AG10803 (cell line): Measurements from ENCODE around the gene CAMK1.

Experiments used
- DNase-seq: peaks from one replicate; pipeline ENCODE4 v3.0.0; 2010; ENCODE audit warnings: low read depth
- H3K4me3 ChIP-seq: 2 replicates; pipeline ENCODE4 v1.5.1; 2011; ENCODE audit warnings: mild to moderate bottlenecking, low read length, control low read depth
- TF ChIP-seq, protein P1 (sequence below): conservative IDR thresholded peaks from 2 replicates; pipeline ENCODE4 v1.5.1; 2011; ENCODE audit warnings: mild to moderate bottlenecking, low read length, control low read depth, inconsistent platforms

CAMK1 gene

GRCh38 chr3:9769426-9770275 lies at the start of gene CAMK1:
CAMK1 (minus strand) TSS chr3:9769947; CDS start chr3:9767749, 2,198 bp downstream.
- H3K4me3 ChIP-seq: peak within 1 kb of the TSS; percentile 79
- TF ChIP-seq, protein P1, sequence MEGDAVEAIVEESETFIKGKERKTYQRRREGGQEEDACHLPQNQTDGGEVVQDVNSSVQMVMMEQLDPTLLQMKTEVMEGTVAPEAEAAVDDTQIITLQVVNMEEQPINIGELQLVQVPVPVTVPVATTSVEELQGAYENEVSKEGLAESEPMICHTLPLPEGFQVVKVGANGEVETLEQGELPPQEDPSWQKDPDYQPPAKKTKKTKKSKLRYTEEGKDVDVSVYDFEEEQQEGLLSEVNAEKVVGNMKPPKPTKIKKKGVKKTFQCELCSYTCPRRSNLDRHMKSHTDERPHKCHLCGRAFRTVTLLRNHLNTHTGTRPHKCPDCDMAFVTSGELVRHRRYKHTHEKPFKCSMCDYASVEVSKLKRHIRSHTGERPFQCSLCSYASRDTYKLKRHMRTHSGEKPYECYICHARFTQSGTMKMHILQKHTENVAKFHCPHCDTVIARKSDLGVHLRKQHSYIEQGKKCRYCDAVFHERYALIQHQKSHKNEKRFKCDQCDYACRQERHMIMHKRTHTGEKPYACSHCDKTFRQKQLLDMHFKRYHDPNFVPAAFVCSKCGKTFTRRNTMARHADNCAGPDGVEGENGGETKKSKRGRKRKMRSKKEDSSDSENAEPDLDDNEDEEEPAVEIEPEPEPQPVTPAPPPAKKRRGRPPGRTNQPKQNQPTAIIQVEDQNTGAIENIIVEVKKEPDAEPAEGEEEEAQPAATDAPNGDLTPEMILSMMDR: no peak
- DNase-seq: peak; percentile 69

- no peak overlapping the region for H3K4me3 ChIP-seq
- TF ChIP-seq, protein P1: no peak
- DNase-seq: no peak
These were observed 49.1 kb upstream of the CAMK1 start for GRCh38 chr3:9818666-9819335.

DNA sequence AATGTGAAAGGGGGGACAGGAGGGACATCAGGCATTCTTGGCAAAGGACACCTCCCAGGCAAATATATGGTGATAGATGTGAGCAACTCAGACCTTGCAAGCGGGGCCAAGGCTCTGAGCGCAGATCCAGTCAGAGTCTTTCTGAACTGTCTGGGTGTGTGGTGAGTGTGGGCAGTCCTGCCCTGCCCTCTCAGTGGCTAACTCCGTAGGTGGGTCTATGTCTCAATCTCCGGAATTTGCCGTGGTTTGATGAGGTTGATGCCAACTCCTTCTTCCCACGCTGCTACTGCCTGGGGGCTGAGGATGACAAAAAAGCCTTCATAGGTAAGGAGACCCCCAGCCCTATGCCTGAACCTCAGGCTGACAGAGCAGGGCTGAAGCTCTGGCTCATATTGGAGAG lies 47.7 kb upstream of the CAMK1 start:
- DNase-seq: no peak
- TF ChIP-seq, protein P1: no peak
- no peak overlapping the region for H3K4me3 ChIP-seq

GRCh38 chr3:9815986-9816385 lies 46.2 kb upstream of the CAMK1 start:
- DNase-seq: no peak
- TF ChIP-seq, protein P1: no peak
- H3K4me3 ChIP-seq: no peak overlapping the region

DNA sequence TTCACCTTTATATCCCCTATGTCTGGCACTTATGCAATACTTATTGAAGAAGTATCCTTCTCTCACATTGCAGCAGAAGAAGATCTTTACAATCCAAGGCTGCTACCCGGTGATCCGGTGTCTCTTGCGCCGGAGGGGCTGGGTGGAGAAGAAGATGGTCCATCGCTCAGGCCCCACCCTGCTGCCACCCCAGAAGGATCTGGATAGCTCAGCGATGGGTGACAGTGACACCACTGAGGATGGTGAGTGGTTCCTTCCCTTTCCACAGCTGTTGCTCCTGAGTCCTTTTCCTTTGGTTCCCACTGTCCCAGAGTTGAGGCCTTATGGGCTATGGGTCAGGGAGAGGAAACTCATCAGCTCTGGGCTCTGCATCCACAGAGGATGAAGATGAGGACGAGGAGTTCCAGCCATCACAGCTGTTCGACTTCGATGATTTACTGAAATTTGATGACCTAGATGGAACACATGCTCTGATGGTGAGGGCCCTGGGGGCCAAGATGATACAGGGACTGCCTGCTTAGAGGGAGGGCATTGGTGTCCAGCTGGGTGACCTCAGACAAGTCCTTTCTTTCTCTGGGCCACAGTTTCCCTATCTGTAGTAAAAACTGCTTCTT lies 43.2 kb upstream of the CAMK1 start:
- no peak for DNase-seq
- TF ChIP-seq, protein P1: no peak
- no peak overlapping the region for H3K4me3 ChIP-seq

DNA sequence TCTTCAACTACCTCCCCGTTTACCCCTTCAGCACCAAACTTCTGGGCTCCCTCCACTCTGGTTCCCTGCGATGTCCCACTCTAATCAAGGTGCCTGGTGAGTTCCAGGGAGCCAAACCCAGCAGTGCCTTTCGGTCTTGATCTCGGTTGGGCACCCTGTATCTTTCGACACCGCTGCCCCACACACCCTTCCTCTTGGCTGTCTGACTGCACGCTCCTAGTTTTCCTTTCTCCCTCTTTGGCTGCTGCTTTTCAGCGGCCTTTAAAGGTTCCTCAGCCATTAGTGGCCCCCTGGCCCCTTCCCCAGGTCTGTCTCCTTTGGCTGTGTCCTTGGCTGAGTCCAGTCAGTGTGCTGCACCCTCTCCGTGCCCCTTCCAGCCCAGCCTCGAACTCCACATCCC lies 41.1 kb upstream of the CAMK1 start:
- TF ChIP-seq, protein P1: no peak
- DNase-seq: peak; percentile 20
- H3K4me3 ChIP-seq: peak overlapping the region; percentile 69
